T-helper 1 cell (primary cell): ENCODE results near the gene CRHBP.
A peak's percentile ranks its signal among the peaks of the same experiment; 100 is the strongest.

ENCODE experiments used
- DNase-seq, 5 donors: peaks; one replicate each; pipeline ENCODE4 v3.0.0-alpha.2; 2012 to 2020

Gene CRHBP

DNA sequence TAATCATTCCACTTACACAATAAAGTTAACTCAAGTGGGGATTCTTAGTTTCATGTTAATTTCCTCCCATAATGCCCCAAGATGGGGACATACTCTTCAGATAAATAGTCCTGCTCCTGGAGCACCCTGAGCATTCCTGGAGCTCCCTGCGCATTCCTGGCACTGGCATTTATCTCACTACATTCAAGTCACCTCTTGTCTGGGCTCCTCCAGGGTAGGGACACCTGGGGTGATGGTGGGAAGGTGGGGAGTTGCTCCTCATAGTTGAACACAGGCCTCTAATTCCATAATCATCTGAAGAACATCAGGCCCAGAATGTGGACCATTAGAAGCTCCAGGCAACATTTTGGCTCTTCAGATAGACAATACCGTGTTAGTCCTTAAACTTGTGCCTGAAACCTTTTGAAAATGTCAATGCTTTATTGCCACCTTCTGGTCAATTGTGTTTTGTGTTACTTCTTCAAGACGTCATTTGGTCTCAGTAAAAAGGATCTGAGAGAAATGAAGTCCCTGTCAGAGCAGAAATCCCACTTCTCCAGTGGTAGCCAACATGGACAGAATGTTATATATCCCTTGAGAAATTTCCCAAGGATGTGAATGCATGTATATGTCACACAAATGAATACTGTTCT lies 63.2 kb downstream of the CRHBP start:
- peak in 1 of 5 donors; percentile 48 for DNase-seq

DNA sequence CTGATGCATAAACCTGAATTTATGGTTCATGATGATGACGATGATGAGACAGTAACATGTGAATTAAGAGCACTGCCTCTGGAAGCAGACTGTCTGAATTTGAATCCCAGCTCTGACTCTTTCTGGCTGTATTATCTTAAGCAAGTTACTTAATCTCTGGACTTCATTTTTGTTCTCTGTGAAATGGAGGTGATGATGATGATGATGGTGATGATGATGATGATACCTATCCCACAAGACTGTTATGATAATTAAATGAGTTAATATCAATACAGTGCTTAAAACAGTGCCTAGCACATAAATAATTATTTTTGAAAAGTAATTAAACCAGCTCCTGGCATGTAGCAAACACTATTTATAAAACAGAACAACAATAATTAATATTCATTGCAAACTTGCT lies 64.1 kb downstream of the CRHBP start:
- DNase-seq = no peak

DNA sequence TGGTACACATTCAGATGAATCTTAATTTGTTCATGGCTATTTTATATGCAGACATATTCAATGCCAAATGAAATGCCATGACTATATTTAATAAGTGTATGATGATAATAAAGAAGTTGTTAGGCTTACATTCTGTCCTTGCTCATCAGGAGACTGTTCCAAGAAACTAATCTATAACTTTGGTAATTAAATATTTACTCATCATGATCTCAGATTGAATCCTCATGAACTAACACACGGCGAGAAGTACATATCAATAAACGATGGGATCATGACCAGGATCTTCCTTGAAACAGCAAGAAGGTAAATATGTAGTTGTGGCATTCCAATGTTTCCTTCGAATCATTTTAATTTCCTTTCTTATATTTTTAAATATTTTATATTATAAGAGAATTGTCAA lies 64.8 kb downstream of the CRHBP start:
- DNase-seq = no peak
